ENCODE data around the gene GPC3. TPM values are rescaled to one million over a fixed set of nuclear protein-coding genes. Genes with fewer than 3 reads are reported as not detected.

The GPC3 gene
- total and polyA plus RNA-seq, 2 experiments from 2014 or later = 36.8 to 60.1 TPM

DNA sequence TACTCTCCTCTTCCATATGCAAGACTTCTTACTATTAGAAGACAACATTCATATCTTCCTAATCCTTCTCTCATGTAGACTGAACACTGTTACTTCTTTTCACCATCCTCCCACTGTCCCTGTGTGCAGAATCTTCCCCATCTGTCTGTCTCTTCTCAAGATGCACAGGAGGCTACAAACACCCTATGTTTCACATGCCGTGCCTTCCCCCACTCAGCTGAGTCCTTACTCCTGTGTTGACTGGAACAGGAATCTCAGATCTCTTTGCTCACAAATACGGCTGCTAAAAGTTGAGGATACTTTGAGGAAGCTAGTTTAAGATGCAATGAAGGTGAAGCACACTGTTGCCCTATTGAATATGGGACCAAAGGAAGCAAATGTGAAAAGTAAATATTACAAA lies 401.6 kb downstream of the GPC3 start (continued):
- no peak for TF ChIP-seq REST (IDR thresholded peaks at IDR 0.05; ENCODE audit: unreplicated experiment)

DNA sequence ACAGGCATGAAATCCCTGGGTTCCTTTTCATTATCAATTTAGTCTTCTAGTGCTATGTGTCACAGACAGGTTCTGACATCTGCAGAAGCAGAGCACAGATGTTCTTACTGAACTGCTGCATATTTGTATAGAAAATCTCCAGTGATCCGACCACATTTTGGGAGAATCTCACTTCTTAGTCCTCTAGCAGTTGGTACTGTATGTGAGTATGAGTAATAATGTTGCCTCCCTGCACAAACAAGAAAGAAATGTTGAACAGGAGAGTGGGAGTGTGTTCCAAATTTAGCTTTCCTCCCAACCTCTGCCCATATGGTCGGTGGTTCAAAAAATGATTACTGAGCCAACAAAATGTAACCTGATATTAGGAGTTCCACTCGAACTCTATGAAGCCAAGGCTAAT lies 404.8 kb downstream of the GPC3 start:
- H3K4me1 ChIP-seq (ENCODE audit: insufficient read depth) = no peaks in the 10 kb centered on the region
- no peaks in the 10 kb centered on the region for H3K79me2 ChIP-seq (replicated peaks; ENCODE audit: insufficient read depth)
- peaks cover 11% of the 10 kb centered on the region for H3K4me1 Mint-ChIP-seq
- H3K4me3 ChIP-seq = no peak overlapping the region
- no peak overlapping the region for H3K4me2 ChIP-seq
- no peak overlapping the region for H3K4me3 Mint-ChIP-seq
- no peak overlapping the region for H3K27ac Mint-ChIP-seq
- no peaks in the 10 kb centered on the region for H3K27me3 Mint-ChIP-seq (ENCODE audit: insufficient read depth, low read depth, poor library complexity)
- H3K9me2 ChIP-seq (ENCODE audit: insufficient read depth) = no peaks in the 10 kb centered on the region
- no peaks in the 10 kb centered on the region for H3K36me3 ChIP-seq (ENCODE audit: insufficient read depth)
- H2AFZ ChIP-seq = no peak overlapping the region
- no peaks in the 10 kb centered on the region for H3K36me3 Mint-ChIP-seq (ENCODE audit: low read depth)
- H3F3A ChIP-seq (replicated peaks; ENCODE audit: low read depth) = no peaks in the 10 kb centered on the region
- no peaks in the 10 kb centered on the region for H3K9me3 Mint-ChIP-seq
- no peak for ATAC-seq
- H4K20me1 ChIP-seq (replicated peaks; ENCODE audit: insufficient read depth) = no peaks in the 10 kb centered on the region
- no peaks in the 10 kb centered on the region for H3K27me3 ChIP-seq (ENCODE audit: insufficient read depth)
- H3K27ac ChIP-seq (ENCODE audit: low read depth) = no peak overlapping the region
- DNase-seq (ENCODE audit: low spot score) = no peak
- no peak for TF ChIP-seq STAT1 (IDR thresholded peaks at IDR 0.05; ENCODE audit: unreplicated experiment)
- no peak for TF ChIP-seq ZNF462 (CRISPR knock-in tag; IDR thresholded peaks at IDR 0.05)
- TF ChIP-seq CREB1 (CRISPR knock-in tag; IDR thresholded peaks at IDR 0.05; ENCODE audit: low read depth) = no peak
- no peak for TF ChIP-seq POLR2AphosphoS5 (IDR thresholded peaks at IDR 0.05; ENCODE audit: low read depth)
- no peak for TF ChIP-seq JUNB (IDR thresholded peaks at IDR 0.05; ENCODE audit: unreplicated experiment)
- no peak for TF ChIP-seq ZNF114 (CRISPR knock-in tag; IDR thresholded peaks at IDR 0.05)
- TF ChIP-seq NANOG (IDR thresholded peaks at IDR 0.05; ENCODE audit: borderline replicate concordance) = no peak
- TF ChIP-seq, protein P1, sequence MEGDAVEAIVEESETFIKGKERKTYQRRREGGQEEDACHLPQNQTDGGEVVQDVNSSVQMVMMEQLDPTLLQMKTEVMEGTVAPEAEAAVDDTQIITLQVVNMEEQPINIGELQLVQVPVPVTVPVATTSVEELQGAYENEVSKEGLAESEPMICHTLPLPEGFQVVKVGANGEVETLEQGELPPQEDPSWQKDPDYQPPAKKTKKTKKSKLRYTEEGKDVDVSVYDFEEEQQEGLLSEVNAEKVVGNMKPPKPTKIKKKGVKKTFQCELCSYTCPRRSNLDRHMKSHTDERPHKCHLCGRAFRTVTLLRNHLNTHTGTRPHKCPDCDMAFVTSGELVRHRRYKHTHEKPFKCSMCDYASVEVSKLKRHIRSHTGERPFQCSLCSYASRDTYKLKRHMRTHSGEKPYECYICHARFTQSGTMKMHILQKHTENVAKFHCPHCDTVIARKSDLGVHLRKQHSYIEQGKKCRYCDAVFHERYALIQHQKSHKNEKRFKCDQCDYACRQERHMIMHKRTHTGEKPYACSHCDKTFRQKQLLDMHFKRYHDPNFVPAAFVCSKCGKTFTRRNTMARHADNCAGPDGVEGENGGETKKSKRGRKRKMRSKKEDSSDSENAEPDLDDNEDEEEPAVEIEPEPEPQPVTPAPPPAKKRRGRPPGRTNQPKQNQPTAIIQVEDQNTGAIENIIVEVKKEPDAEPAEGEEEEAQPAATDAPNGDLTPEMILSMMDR (conservative IDR thresholded peaks at IDR 0.05; ENCODE audit: low read depth in 2 of 2) = no peak
- no peak for TF ChIP-seq ZNF331 (CRISPR knock-in tag; IDR thresholded peaks at IDR 0.05; ENCODE audit: low read depth)
- TF ChIP-seq EZH2 (IDR thresholded peaks at IDR 0.05; ENCODE audit: low read depth, unreplicated experiment) = no peak
- TF ChIP-seq, protein P2, sequence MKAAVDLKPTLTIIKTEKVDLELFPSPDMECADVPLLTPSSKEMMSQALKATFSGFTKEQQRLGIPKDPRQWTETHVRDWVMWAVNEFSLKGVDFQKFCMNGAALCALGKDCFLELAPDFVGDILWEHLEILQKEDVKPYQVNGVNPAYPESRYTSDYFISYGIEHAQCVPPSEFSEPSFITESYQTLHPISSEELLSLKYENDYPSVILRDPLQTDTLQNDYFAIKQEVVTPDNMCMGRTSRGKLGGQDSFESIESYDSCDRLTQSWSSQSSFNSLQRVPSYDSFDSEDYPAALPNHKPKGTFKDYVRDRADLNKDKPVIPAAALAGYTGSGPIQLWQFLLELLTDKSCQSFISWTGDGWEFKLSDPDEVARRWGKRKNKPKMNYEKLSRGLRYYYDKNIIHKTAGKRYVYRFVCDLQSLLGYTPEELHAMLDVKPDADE (IDR thresholded peaks at IDR 0.05) = no peak
- no peak for TF ChIP-seq EZH2phosphoT487 (IDR thresholded peaks at IDR 0.05; ENCODE audit: unreplicated experiment)

Data from GM23338 (cell line).